Stomach (tissue), 9 donors: ENCODE results near the gene TYROBP. TPM values are rescaled to one million over a fixed set of nuclear protein-coding genes. Genes with fewer than 3 reads are reported as not detected.

Experiments used
- DNase-seq, 2 donors: peaks; one replicate each; pipeline versions ENCODE4 v3.0.0 to v3.0.0-alpha.2; 2013 to 2019
- H3K27ac ChIP-seq, 5 donors: fragments of 200-600 bp in 4 of 5; sonication (generic) in 4 of 5; one replicate each; pipeline ENCODE4 v1.5.1; 2013 to 2019; ENCODE audit warnings: mild to moderate bottlenecking in 1 of 5, moderate library complexity in 1 of 5
- H3K27me3 ChIP-seq, 3 donors: fragments of 200-600 bp; sonication (generic); one replicate each; pipeline ENCODE4 v1.5.1; 2017 to 2019; ENCODE audit warnings: mixed run types in 1 of 3
- H3K36me3 ChIP-seq, 4 donors: fragments of 200-600 bp; sonication (generic); 1 replicate in 3 of 4; 2 replicates in 1 of 4; pipeline ENCODE4 v1.5.1; 2016 to 2019
- H3K4me1 ChIP-seq, 4 donors: fragments of 200-600 bp; sonication (generic); one replicate each; pipeline ENCODE4 v1.5.1; 2016 to 2019
- H3K4me3 ChIP-seq, 4 donors: fragments of 200-600 bp; sonication (generic) in 3 of 4; one replicate each; pipeline ENCODE4 v1.5.1; 2016 to 2019; ENCODE audit warnings: mild to moderate bottlenecking in 1 of 4
- H3K9me3 ChIP-seq, 4 donors: fragments of 200-600 bp; sonication (generic); one replicate each; pipeline ENCODE4 v1.5.1; 2016 to 2019
- EP300 ChIP-seq: sonication (generic); formaldehyde crosslinking; IDR thresholded peaks from one replicate; pipeline ENCODE4 v1.6.1; 2017; ENCODE audit warnings: antibody characterized with exemption
- POLR2A ChIP-seq, 4 donors: fragments of 450-650 bp; IDR thresholded peaks; one replicate each; pipeline ENCODE4 v1.6.1; 2016; ENCODE audit warnings: antibody characterized with exemption in 4 of 4, control low read depth in 2 of 4, mild to moderate bottlenecking in 1 of 4, moderate library complexity in 1 of 4
- POLR2AphosphoS5 ChIP-seq, 3 donors: sonication (generic); formaldehyde crosslinking; IDR thresholded peaks; one replicate each; pipeline ENCODE4 v1.6.1; 2016; ENCODE audit warnings: antibody characterized with exemption in 3 of 3
- WGBS, 5 donors: extraction: QIAGEN DNeasy Blood & Tissue Kit in 3 of 5; methylation state at CpG; one replicate each; pipeline versions ENCODE4 v1.1.5 to v1.1.7; 2013 to 2018; 5-methylcytosine and 5-hydroxymethylcytosine counted together
- intact Hi-C: fragments of 100-400 bp; cut with DNase I; formaldehyde crosslinking; loops from one replicate; pipeline ENCODE4 v1.15.1; 2023; ENCODE audit warnings: low total_unique reads
- polyA plus RNA-seq, 3 donors: library from polyadenylated mRNA; stranded (reverse); fragments of 200-250 nt; gene quantifications; one replicate each; pipeline ENCODE4 v1.2.3, GENCODE V29; 2013
- total RNA-seq, 5 donors: library from RNA; depleted of rRNA; stranded (reverse); fragments of >200 nt; gene quantifications; one replicate each; pipeline versions ENCODE4 v1.1.0 to v1.2.3, GENCODE V29; 2014 to 2016
- TF ChIP-seq, protein P1 (sequence below), 7 experiments: fragments of 450-650 bp in 4 of 7; fragments of 200-600 bp in 3 of 7; sonication (generic) in 3 of 7; IDR thresholded peaks; one replicate each; pipeline ENCODE4 v1.5.1; 2016 to 2019; ENCODE audit warnings: antibody characterized with exemption in 7 of 7, control low read depth in 2 of 7, mild to moderate bottlenecking in 1 of 7
- donor health status: healthy with polysubstance abuse.
- donor health status: Bipolar disorder and iron deficiency.
- donor health status: healthy.

TYROBP gene
- total and polyA plus RNA-seq, 8 donors = 9.4 to 106 (median 55.4) TPM; not detected in 2

GRCh38 chr19:35862528-35862927, 45.6 kb downstream of the TYROBP start:
- Histone ChIP-seq H3K36me3 (no peaks in the 10 kb centered on the region), H3K9me3 (no peaks in the 10 kb centered on the region), H3K4me3 (no peak overlapping the region), H3K27me3 (peaks cover 6 to 88% (median 29%) of the 10 kb centered on the region in 3 donors), H3K27ac (no peak overlapping the region), H3K4me1 (peaks cover 0 to 14% (median 11%) of the 10 kb centered on the region in 4 donors)
- TF ChIP-seq POLR2AphosphoS5 (IDR thresholded peaks at IDR 0.05) (no peak), EP300 (no peak), POLR2A (IDR thresholded peaks at IDR 0.05) (no peak)
- TF ChIP-seq, protein P1, sequence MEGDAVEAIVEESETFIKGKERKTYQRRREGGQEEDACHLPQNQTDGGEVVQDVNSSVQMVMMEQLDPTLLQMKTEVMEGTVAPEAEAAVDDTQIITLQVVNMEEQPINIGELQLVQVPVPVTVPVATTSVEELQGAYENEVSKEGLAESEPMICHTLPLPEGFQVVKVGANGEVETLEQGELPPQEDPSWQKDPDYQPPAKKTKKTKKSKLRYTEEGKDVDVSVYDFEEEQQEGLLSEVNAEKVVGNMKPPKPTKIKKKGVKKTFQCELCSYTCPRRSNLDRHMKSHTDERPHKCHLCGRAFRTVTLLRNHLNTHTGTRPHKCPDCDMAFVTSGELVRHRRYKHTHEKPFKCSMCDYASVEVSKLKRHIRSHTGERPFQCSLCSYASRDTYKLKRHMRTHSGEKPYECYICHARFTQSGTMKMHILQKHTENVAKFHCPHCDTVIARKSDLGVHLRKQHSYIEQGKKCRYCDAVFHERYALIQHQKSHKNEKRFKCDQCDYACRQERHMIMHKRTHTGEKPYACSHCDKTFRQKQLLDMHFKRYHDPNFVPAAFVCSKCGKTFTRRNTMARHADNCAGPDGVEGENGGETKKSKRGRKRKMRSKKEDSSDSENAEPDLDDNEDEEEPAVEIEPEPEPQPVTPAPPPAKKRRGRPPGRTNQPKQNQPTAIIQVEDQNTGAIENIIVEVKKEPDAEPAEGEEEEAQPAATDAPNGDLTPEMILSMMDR (IDR thresholded peaks at IDR 0.05) = no peak
- intact Hi-C loops = no loop called here
- 56 to 83% (median 69%) methylated on average over 8 to 14 of the region's 14 CpGs for WGBS, 5 donors
- no peak for DNase-seq

DNA sequence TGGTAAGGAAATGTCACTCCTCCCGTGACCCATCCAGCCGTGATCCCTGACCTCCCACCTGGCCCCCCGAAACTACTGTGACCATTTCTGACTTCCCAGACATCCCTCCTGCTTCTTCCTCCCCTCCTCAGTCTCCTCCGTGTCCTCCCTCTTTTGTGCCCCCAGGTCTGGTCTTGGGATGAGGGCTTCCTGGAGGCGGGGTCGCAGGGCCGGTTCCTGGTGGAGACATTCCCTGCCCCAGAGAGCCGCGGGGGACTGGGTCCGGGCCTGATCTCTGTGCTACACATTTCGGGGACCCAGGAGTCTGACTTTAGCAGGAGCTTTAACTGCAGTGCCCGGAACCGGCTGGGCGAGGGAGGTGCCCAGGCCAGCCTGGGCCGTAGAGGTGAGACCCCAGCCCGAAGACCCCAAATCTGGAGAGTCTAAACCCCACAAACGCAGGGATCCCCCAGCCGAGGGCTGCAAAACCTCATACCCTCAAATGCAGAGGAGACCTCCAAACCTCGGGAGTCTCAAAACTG, 46.4 kb downstream of the TYROBP start:
- Histone ChIP-seq H3K9me3 (no peaks in the 10 kb centered on the region), H3K4me1 (peaks cover 6 to 21% (median 18%) of the 10 kb centered on the region in 4 donors), H3K4me3 (no peak overlapping the region), H3K27ac (no peak overlapping the region), H3K36me3 (no peaks in the 10 kb centered on the region), H3K27me3 (peaks cover 6 to 88% (median 38%) of the 10 kb centered on the region in 3 donors)
- TF ChIP-seq EP300 (no peak), POLR2AphosphoS5 (IDR thresholded peaks at IDR 0.05) (no peak), POLR2A (IDR thresholded peaks at IDR 0.05) (no peak)
- TF ChIP-seq, protein P1 (IDR thresholded peaks at IDR 0.05) = no peak
- 49 to 60% (median 59%) methylated on average over 19 of the region's 19 CpGs for WGBS, 5 donors
- no peak for DNase-seq
- intact Hi-C loops = no loop called here

DNA sequence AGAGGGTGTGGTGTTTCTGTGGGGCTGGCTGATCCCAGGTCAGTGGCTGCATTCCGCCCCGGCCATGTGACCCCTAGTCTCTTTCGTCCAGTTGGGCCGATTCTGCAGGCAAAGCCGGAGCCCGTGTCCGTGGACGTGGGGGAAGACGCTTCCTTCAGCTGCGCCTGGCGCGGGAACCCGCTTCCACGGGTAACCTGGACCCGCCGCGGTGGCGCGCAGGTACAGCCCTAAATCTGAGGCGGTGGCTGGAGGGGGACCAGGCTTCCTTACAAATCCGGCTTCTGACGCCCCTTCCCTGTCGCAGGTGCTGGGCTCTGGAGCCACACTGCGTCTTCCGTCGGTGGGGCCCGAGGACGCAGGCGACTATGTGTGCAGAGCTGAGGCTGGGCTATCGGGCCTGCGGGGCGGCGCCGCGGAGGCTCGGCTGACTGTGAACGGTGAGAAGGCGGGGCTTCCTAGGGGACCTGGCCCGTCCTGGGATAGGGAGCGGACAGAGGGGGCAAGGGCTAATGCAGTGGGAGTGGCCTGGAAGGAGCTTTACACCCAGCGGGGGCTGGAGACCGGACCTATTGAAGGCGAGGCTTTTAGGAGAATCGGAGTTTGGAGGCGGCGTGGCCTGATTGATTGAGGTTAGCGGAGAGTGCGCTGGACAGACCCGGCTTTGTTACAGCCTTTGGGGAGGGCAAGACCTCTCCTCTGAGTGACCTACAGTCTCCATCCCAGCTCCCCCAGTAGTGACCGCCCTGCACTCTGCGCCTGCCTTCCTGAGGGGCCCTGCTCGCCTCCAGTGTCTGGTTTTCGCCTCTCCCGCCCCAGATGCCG, 47.1 kb downstream of the TYROBP start:
- H3K4me1 ChIP-seq = peaks cover 13 to 27% (median 24%) of the 10 kb centered on the region in 4 donors
- peaks cover 7 to 88% (median 44%) of the 10 kb centered on the region in 3 donors for H3K27me3 ChIP-seq
- no peak overlapping the region for H3K27ac ChIP-seq
- TF ChIP-seq, protein P1 (IDR thresholded peaks at IDR 0.05) = no peak
- TF ChIP-seq POLR2A (IDR thresholded peaks at IDR 0.05) = no peak
- no peak for TF ChIP-seq POLR2AphosphoS5 (IDR thresholded peaks at IDR 0.05)
- no peaks in the 10 kb centered on the region for H3K9me3 ChIP-seq
- intact Hi-C loops = no loop called here
- H3K4me3 ChIP-seq = peak overlapping the region in 2 of 4 donors; percentile 13
- 11 to 24% (median 14%) methylated on average over 37 to 55 of the region's 55 CpGs for WGBS, 5 donors
- peak; percentile 48 to 80 for DNase-seq
- no peaks in the 10 kb centered on the region for H3K36me3 ChIP-seq

GRCh38 chr19:35860436-35860817, 47.7 kb downstream of the TYROBP start:
- H3K27me3 ChIP-seq = peaks cover 11 to 91% (median 50%) of the 10 kb centered on the region in 3 donors
- intact Hi-C loops = no loop called here
- no peak overlapping the region for H3K27ac ChIP-seq
- no peak for DNase-seq
- WGBS, 5 donors = 14 to 21% (median 18%) methylated on average over 21 to 24 of the region's 24 CpGs
- TF ChIP-seq POLR2AphosphoS5 (IDR thresholded peaks at IDR 0.05) (no peak), EP300 (no peak), POLR2A (IDR thresholded peaks at IDR 0.05) (no peak)
- TF ChIP-seq, protein P1 (IDR thresholded peaks at IDR 0.05) = no peak
- H3K4me1 ChIP-seq = peaks cover 15 to 31% (median 28%) of the 10 kb centered on the region in 4 donors
- H3K36me3 ChIP-seq = no peaks in the 10 kb centered on the region
- peak overlapping the region in 2 of 4 donors; percentile 13 for H3K4me3 ChIP-seq
- H3K9me3 ChIP-seq = no peaks in the 10 kb centered on the region
